ENCODE measurements around the gene OPCML. TPM values are rescaled to one million over a fixed set of nuclear protein-coding genes. Genes with fewer than 3 reads are reported as not detected.

OPCML gene
- total and polyA plus RNA-seq, 9 donors = 0.59 to 3.5 (median 1.5) TPM

GRCh38 chr11:132909021-132909606, 623.2 kb downstream of the OPCML start:
- Histone ChIP-seq H3K4me1 (ENCODE audit: control insufficient read depth, insufficient read depth, low read length) (no peaks in the 10 kb centered on the region), H3K36me3 (ENCODE audit: control insufficient read depth, insufficient read depth, low read length) (no peaks in the 10 kb centered on the region), H3K27me3 (ENCODE audit: control insufficient read depth, insufficient read depth, low read length) (peaks cover 4% of the 10 kb centered on the region), H3K27ac (ENCODE audit: low read length) (no peak overlapping the region), H3K4me3 (ENCODE audit: low read length) (no peak overlapping the region), H3K9me3 (replicated peaks; ENCODE audit: control insufficient read depth, low read depth, low read length) (no peaks in the 10 kb centered on the region)
- 83% methylated on average over 5 of the region's 8 CpGs for WGBS (ENCODE audit: insufficient coverage)
- no peak for DNase-seq

- Histone ChIP-seq H3K9me3 (replicated peaks; ENCODE audit: control insufficient read depth, low read depth, low read length) (no peaks in the 10 kb centered on the region), H3K36me3 (ENCODE audit: control insufficient read depth, insufficient read depth, low read length) (no peaks in the 10 kb centered on the region), H3K27me3 (ENCODE audit: control insufficient read depth, insufficient read depth, low read length) (peaks cover 4% of the 10 kb centered on the region), H3K4me1 (ENCODE audit: control insufficient read depth, insufficient read depth, low read length) (no peaks in the 10 kb centered on the region), H3K4me3 (ENCODE audit: low read length) (no peak overlapping the region), H3K27ac (ENCODE audit: low read length) (no peak overlapping the region)
- WGBS (ENCODE audit: insufficient coverage) = 100% methylated on average over 2 of the region's 4 CpGs
- DNase-seq = no peak
Measured at GRCh38 chr11:132908414-132908810, 623.9 kb downstream of the OPCML start.

GRCh38 chr11:132907651-132908413, 624.5 kb downstream of the OPCML start:
- Histone ChIP-seq H3K4me1 (ENCODE audit: control insufficient read depth, insufficient read depth, low read length) (no peaks in the 10 kb centered on the region), H3K36me3 (ENCODE audit: control insufficient read depth, insufficient read depth, low read length) (no peaks in the 10 kb centered on the region), H3K9me3 (replicated peaks; ENCODE audit: control insufficient read depth, low read depth, low read length) (no peaks in the 10 kb centered on the region), H3K27me3 (ENCODE audit: control insufficient read depth, insufficient read depth, low read length) (peaks cover 4% of the 10 kb centered on the region), H3K27ac (ENCODE audit: low read length) (no peak overlapping the region), H3K4me3 (ENCODE audit: low read length) (no peak overlapping the region)
- WGBS (ENCODE audit: insufficient coverage) = 90% methylated on average over 2 of the region's 8 CpGs
- no peak for DNase-seq

GRCh38 chr11:132904607-132905006, 627.7 kb downstream of the OPCML start:
- DNase-seq = no peak
- H3K4me1 ChIP-seq (ENCODE audit: control insufficient read depth, insufficient read depth, low read length) = no peaks in the 10 kb centered on the region
- H3K9me3 ChIP-seq (replicated peaks; ENCODE audit: control insufficient read depth, low read depth, low read length) = no peaks in the 10 kb centered on the region

GRCh38 chr11:132904091-132904490, 628.2 kb downstream of the OPCML start:
- Histone ChIP-seq H3K27me3 (ENCODE audit: control insufficient read depth, insufficient read depth, low read length) (no peaks in the 10 kb centered on the region), H3K4me1 (ENCODE audit: control insufficient read depth, insufficient read depth, low read length) (no peaks in the 10 kb centered on the region), H3K4me3 (ENCODE audit: low read length) (no peak overlapping the region), H3K9me3 (replicated peaks; ENCODE audit: control insufficient read depth, low read depth, low read length) (no peaks in the 10 kb centered on the region), H3K27ac (ENCODE audit: low read length) (no peak overlapping the region), H3K36me3 (ENCODE audit: control insufficient read depth, insufficient read depth, low read length) (no peaks in the 10 kb centered on the region)
- DNase-seq = no peak
- WGBS (ENCODE audit: insufficient coverage) = no CpG with 5 or more reads among the region's 1 CpG

More at GRCh38 chr11:132904607-132905006, 627.7 kb downstream of the OPCML start:
- H3K27ac ChIP-seq (ENCODE audit: low read length) = no peak overlapping the region
- H3K27me3 ChIP-seq (ENCODE audit: control insufficient read depth, insufficient read depth, low read length) = peaks cover 4% of the 10 kb centered on the region
- no peaks in the 10 kb centered on the region for H3K36me3 ChIP-seq (ENCODE audit: control insufficient read depth, insufficient read depth, low read length)
- WGBS (ENCODE audit: insufficient coverage) = 39% methylated on average over 4 of the region's 5 CpGs
- no peak overlapping the region for H3K4me3 ChIP-seq (ENCODE audit: low read length)

GRCh38 chr11:132901638-132902471, 630.4 kb downstream of the OPCML start:
- H3K4me3 ChIP-seq (ENCODE audit: low read length) = no peak overlapping the region
- no peaks in the 10 kb centered on the region for H3K27me3 ChIP-seq (ENCODE audit: control insufficient read depth, insufficient read depth, low read length)
- H3K36me3 ChIP-seq (ENCODE audit: control insufficient read depth, insufficient read depth, low read length) = no peaks in the 10 kb centered on the region
- no peaks in the 10 kb centered on the region for H3K4me1 ChIP-seq (ENCODE audit: control insufficient read depth, insufficient read depth, low read length)
- DNase-seq = no peak
- 78% methylated on average over 8 of the region's 14 CpGs for WGBS (ENCODE audit: insufficient coverage)
- H3K9me3 ChIP-seq (replicated peaks; ENCODE audit: control insufficient read depth, low read depth, low read length) = no peaks in the 10 kb centered on the region
- no peak overlapping the region for H3K27ac ChIP-seq (ENCODE audit: low read length)

- no peaks in the 10 kb centered on the region for H3K27me3 ChIP-seq (ENCODE audit: control insufficient read depth, insufficient read depth, low read length)
- no peak for DNase-seq
- WGBS (ENCODE audit: insufficient coverage) = no CpG with 5 or more reads among the region's 2 CpGs
- no peaks in the 10 kb centered on the region for H3K4me1 ChIP-seq (ENCODE audit: control insufficient read depth, insufficient read depth, low read length)
- H3K4me3 ChIP-seq (ENCODE audit: low read length) = no peak overlapping the region
- H3K36me3 ChIP-seq (ENCODE audit: control insufficient read depth, insufficient read depth, low read length) = no peaks in the 10 kb centered on the region
- no peak overlapping the region for H3K27ac ChIP-seq (ENCODE audit: low read length)
- H3K9me3 ChIP-seq (replicated peaks; ENCODE audit: control insufficient read depth, low read depth, low read length) = no peaks in the 10 kb centered on the region
Measured at GRCh38 chr11:132898676-132899075, 633.6 kb downstream of the OPCML start.

GRCh38 chr11:132898021-132898420, 634.3 kb downstream of the OPCML start:
- H3K27me3 ChIP-seq (ENCODE audit: control insufficient read depth, insufficient read depth, low read length) = no peaks in the 10 kb centered on the region
- H3K4me1 ChIP-seq (ENCODE audit: control insufficient read depth, insufficient read depth, low read length) = no peaks in the 10 kb centered on the region
- no peaks in the 10 kb centered on the region for H3K9me3 ChIP-seq (replicated peaks; ENCODE audit: control insufficient read depth, low read depth, low read length)
- no peak overlapping the region for H3K4me3 ChIP-seq (ENCODE audit: low read length)
- no peaks in the 10 kb centered on the region for H3K36me3 ChIP-seq (ENCODE audit: control insufficient read depth, insufficient read depth, low read length)
- 75% methylated on average over 3 of the region's 4 CpGs for whole genome bisulfite sequencing (ENCODE audit: insufficient coverage)
- H3K27ac ChIP-seq (ENCODE audit: low read length) = no peak overlapping the region
- no peak for DNase-seq

GRCh38 chr11:132895340-132895739, 637.0 kb downstream of the OPCML start:
- no peaks in the 10 kb centered on the region for H3K9me3 ChIP-seq (replicated peaks; ENCODE audit: control insufficient read depth, low read depth, low read length)
- 52% methylated on average over 3 of the region's 3 CpGs for WGBS (ENCODE audit: insufficient coverage)
- no peaks in the 10 kb centered on the region for H3K4me1 ChIP-seq (ENCODE audit: control insufficient read depth, insufficient read depth, low read length)
- no peaks in the 10 kb centered on the region for H3K27me3 ChIP-seq (ENCODE audit: control insufficient read depth, insufficient read depth, low read length)
- no peak for DNase-seq
- H3K4me3 ChIP-seq (ENCODE audit: low read length) = no peak overlapping the region
- H3K27ac ChIP-seq (ENCODE audit: low read length) = no peak overlapping the region
- no peaks in the 10 kb centered on the region for H3K36me3 ChIP-seq (ENCODE audit: control insufficient read depth, insufficient read depth, low read length)

- Histone ChIP-seq H3K27me3 (ENCODE audit: control insufficient read depth, insufficient read depth, low read length) (no peaks in the 10 kb centered on the region), H3K27ac (ENCODE audit: low read length) (no peak overlapping the region), H3K4me3 (ENCODE audit: low read length) (no peak overlapping the region), H3K9me3 (replicated peaks; ENCODE audit: control insufficient read depth, low read depth, low read length) (no peaks in the 10 kb centered on the region), H3K36me3 (ENCODE audit: control insufficient read depth, insufficient read depth, low read length) (no peaks in the 10 kb centered on the region), H3K4me1 (ENCODE audit: control insufficient read depth, insufficient read depth, low read length) (no peaks in the 10 kb centered on the region)
- DNase-seq = no peak
- WGBS (ENCODE audit: insufficient coverage) = 100% methylated on average over 1 of the region's 1 CpG
Measured at GRCh38 chr11:132894606-132895005, 637.7 kb downstream of the OPCML start.

Data from muscle of leg (tissue), 11 donors.